ENCODE measurements around the gene MKRN3.

MKRN3 gene

GRCh38 chr15:23574742-23575141, 9.3 kb downstream of the MKRN3 start:
- CTCF ChIA-PET, result no interaction called here
- no peak for DNase-seq (ENCODE audit: extremely low spot score)
- no peak for TF ChIP-seq CTCF (IDR thresholded peaks at IDR 0.05; ENCODE audit: control extremely low read depth, extremely low read depth, low read depth, missing control alignments)
- POLR2A ChIA-PET, result no interaction called here

- no peak for DNase-seq (ENCODE audit: extremely low spot score)
- ChIA-PET POLR2A (no interaction called here), CTCF (no interaction called here)
- TF ChIP-seq CTCF (IDR thresholded peaks at IDR 0.05; ENCODE audit: control extremely low read depth, extremely low read depth, low read depth, missing control alignments), result no peak
These were observed 10.6 kb downstream of the MKRN3 start for GRCh38 chr15:23576061-23576460.

DNA sequence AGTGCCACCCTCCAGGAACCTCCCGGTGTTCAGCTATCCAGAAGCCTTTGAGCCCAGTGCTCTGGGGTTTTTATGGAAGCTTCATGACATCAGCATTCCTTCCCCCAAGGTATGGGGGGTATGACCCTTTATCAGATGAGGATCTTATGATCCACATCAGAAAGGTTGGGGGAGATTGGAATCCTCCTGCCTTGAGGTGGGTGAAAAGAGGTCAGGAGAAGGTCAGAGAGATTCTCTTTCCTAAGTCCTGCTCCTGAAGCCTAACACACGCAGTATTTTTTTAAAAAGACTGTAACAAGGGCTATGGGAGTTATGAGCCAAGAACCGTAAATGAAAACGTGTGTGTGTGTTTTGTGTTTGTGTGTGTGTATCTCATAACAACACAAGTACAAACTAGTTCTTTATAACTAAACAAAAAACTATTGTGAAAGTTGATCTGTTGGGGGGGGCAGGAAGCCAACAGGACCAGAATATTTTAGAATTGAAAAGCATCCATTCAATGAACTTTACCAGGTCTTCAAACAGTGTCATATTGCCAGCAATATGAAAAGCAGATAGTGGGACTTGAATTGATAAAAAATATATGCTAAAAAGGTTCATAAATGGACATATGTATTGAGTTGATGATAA, 13.2 kb downstream of the MKRN3 start:
- no peak for TF ChIP-seq CTCF (IDR thresholded peaks at IDR 0.05; ENCODE audit: control extremely low read depth, extremely low read depth, low read depth, missing control alignments)
- ChIA-PET POLR2A (no interaction called here), CTCF (interaction anchor here (1.0 kb wide), 1 partner anchor 11 kb away, joined by 3 read pairs; no protein-coding TSS in a partner anchor)
- DNase-seq (ENCODE audit: extremely low spot score), result no peak

GRCh38 chr15:23588268-23588667, 22.8 kb downstream of the MKRN3 start:
- no peak for DNase-seq (ENCODE audit: extremely low spot score)
- CTCF ChIA-PET, result no interaction called here

DNA sequence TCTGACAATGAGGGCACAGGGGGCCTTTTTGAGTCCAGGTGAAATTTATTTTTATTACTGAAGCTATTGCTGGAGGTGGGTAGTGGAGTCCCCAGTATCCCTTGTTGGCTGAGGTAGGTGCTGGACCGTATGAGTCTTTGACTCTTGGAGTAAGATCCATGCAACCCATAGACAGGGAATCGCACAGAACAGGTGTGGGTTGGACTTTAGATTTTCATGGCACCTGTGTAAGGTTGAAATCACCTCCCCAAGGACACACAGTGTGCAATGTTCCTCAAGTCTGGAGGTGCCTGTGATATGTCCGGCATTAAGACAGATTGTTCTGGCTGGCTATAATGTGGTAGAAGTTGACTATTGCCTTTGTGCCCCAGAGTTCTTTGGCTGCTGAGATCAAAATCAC, 23.5 kb downstream of the MKRN3 start:
- ChIA-PET POLR2A (no interaction called here), CTCF (no interaction called here)
- TF ChIP-seq CTCF (IDR thresholded peaks at IDR 0.05; ENCODE audit: control extremely low read depth, extremely low read depth, low read depth, missing control alignments), result no peak
- no peak for DNase-seq (ENCODE audit: extremely low spot score)

More at GRCh38 chr15:23588268-23588667, 22.8 kb downstream of the MKRN3 start:
- POLR2A ChIA-PET, result interaction anchor here (0.8 kb wide), 1 partner anchor 268 kb away, joined by 3 read pairs; no protein-coding TSS in a partner anchor
- no peak for TF ChIP-seq CTCF (IDR thresholded peaks at IDR 0.05; ENCODE audit: control extremely low read depth, extremely low read depth, low read depth, missing control alignments)

GRCh38 chr15:23594252-23594770, 28.8 kb downstream of the MKRN3 start:
- DNase-seq (ENCODE audit: extremely low spot score), result no peak
- ChIA-PET CTCF (no interaction called here), POLR2A (no interaction called here)
- TF ChIP-seq CTCF (IDR thresholded peaks at IDR 0.05; ENCODE audit: control extremely low read depth, extremely low read depth, low read depth, missing control alignments), result no peak
